Islet precursor cell (in vitro differentiated cells): ENCODE results near the gene SCFD2.
"Not testable (repeated sequence)": the region's sequence is repeated elsewhere in the genome, so short reads cannot be mapped to it uniquely, and the experiment has no call there.

Experiments
- DNase-seq: peaks from one replicate; pipeline ENCODE4 v3.0.0-alpha.2; 2018

The SCFD2 gene

DNA sequence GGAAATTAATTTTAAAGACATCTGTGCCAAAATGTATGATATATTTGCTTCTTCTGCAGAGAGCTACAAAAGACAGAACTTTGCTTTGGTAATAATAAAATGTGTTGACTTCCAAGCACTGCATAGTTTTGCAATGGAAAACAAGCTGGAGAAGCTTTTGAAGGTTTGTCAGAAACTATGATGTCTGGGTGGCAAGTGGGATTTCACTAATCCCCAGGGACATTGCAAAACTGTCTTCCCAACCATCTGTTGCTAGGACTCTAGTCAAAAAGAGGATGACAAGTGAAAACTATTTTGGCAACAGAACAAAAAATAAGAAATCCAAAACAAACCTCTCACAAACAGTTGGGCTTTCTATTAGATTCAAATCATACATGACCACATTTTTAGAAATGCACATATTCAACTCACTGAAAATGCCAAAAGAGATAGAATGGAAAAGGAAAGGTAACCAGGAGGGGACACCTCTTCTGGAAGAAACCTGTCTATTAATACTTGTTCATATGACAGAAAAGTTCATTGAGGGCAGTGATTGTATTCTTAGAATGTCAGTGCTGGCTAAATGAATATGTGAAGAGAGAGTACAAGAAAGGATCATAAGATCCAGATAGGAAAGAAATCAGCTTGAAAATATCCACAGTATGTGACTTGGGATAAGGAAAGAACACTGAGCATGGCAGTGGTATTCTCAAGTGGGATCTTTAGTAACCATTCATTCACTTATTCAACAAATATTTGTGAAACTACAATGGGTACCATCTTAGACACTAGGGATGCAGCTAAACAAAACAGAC is 275.7 kb downstream of the SCFD2 start:
- no peak for DNase-seq

DNA sequence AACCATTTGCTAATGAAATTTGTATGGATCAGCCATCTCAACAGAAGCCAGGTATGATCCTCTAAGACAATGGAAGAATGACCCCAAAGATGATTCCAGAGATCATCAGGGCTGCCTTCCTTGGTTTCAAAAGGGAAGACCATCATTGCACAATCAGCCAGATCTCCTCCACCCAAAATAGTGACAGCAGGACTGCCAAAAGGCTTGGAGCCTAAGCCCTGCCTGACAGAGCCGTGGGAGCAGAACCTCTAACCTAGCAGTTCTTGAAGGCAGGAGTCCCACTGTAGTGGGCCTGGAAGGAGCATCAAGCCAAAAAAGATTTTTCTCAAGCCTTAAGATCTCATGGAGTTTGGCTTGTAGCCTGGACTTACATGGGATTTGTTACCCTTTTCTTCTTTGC is 277.7 kb downstream of the SCFD2 start:
- no peak for DNase-seq

- no peak for DNase-seq
Measured at GRCh38 chr4:53076374-53076958, 289.4 kb downstream of the SCFD2 start.

- no peak for DNase-seq
Measured at GRCh38 chr4:53075162-53075785, 290.6 kb downstream of the SCFD2 start.

GRCh38 chr4:53068755-53069330 is 297.0 kb downstream of the SCFD2 start:
- DNase-seq: no peak

DNA sequence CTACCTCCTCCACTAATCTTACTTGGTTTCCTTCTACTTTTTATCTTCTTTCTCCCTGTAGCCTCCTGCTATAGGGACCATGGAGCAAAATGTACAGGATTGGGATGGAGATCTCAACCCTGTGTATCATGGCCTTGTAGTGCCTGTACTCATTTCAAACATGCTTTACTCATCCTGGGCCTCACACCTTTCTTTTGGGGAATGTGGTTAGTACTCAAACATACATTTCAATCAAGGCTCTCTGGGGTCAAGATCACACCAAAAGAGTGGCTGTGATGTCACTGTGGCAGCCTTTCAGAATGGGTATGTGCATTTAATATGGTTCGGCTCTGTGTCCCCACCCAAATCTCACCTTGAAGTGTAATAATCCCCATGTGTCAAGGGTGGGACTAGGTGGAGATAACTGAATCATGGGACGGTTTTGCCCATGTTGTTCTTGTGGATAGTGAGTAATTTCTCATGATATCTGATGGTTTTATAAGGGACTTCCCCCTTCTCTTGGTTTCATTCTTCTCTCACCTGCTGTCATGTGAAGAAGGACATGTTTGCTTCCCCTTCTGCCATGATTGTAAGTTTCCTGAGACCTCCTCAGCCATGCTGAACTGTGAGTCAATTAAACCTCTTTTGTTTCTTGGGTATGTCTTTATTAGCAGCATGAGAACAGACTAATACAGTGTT is 298.6 kb downstream of the SCFD2 start:
- DNase-seq: no peak

- no peak for DNase-seq
Measured at GRCh38 chr4:53066155-53066554, 299.7 kb downstream of the SCFD2 start.

DNA sequence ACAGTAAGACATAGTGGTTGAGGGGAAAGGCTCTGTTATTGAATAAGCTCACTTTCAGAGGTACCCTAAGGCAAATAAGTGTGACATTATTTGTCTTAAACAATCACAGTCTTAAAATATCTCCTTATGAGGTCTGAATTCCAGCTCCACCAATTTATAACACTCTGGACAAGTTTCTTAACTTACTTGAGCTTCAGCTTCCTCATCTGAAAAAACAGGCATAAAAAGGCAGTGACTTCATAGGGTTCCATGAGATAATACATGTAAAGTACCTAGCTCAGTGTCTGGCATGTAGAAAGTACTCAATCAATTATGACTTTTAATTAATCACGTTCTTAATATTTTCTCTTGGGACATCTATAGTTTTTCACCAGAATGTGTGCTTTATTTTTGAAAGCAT is 301.3 kb downstream of the SCFD2 start:
- DNase-seq: no peak

DNA sequence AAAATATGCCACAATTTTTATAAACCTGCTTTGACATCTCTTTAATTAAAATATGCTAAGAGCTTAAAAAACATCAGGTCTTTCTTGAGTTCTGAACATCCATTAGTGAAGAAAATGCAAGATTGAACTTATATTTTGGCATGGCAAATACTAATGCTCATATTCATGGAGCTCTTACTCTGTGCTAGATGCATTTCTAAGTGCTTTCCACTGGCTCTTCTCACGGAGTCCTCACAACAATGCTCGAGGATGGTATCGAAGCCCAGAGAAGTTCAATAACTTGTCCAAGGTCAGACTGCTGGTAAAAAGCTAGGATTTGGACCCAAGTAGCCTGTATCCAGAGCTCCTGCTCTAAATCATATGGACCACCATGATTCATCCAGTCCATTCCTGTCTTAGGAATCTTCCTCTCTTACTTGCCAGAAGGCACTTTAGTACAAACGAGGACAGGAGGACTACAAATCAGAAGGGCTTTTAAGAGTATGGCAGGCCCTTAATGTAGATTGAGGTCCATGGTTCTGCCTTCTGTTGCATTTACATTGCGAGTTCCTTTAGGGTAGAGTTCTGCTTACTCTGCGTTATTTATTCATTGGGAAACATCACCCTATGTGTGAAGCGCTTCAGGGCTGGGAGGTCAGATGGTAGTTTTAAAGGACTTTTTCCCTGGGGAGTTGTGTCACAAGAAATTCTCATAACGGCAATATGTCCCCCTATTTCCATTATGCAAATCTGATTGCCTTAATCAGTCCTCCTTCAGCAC is 304.6 kb downstream of the SCFD2 start:
- DNase-seq: no peak

GRCh38 chr4:53060278-53060677 is 305.6 kb downstream of the SCFD2 start:
- DNase-seq: no peak

DNA sequence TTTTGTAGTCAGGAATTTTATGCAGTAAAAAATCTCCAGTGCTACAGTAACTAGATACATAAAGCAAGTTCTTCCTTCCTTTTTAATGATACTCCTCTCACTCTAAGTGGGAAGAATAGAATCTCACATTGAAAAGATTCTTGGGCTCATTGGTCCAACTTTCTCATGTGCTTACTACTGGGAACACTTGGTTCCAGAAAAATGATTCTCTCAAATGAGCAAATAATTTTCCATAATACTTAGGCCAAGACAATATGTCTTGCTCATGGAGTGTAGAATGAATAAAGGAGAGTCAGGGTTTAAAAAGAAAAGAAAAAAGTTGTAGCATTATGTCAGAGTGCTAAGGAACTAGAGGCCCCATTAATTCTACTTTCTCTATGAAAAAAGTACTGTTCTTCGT is 306.0 kb downstream of the SCFD2 start:
- no peak for DNase-seq

DNA sequence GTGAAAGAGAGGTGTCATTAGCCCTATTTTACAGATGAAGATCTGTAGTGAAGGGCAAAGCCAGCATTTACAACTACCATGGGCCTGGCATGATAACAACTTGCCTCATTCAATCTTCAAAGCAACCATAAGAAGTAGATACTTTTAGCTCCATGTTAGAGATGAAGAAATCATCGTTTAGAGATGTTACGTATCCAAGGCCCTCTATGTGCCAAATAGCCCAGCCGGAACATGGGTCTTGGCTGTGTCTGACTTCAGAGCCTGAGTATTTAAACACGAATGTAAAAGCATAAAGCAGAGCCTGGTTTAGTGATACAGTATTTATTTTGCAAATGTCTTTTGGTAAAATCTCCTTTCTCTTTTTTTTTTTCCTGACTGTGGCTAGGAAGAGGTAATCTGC is 306.6 kb downstream of the SCFD2 start:
- no peak for DNase-seq

DNA sequence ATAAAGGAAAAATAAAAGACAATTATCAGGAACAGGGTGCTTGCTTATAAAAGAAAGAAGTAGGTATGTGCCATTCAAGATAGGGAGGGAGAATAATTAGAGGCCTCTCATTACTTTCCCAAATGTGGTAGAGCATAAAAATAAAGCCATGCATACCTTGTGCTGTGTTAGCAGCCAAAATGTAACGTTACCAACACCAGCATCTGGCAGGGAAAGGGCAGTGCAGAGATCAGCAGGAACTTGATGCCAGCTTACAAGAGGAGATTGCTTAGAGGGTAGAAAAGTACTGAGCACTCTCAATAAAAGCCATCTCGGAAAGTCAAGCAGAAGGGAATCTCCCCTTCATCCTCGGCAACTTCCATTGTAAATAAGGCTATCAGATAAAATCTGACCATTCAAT is 308.2 kb downstream of the SCFD2 start:
- DNase-seq: no peak

GRCh38 chr4:53057108-53057507 is 308.8 kb downstream of the SCFD2 start:
- not testable (repeated sequence) for DNase-seq

- no peak for DNase-seq
Measured at GRCh38 chr4:53055716-53056403, 310.0 kb downstream of the SCFD2 start.

- no peak for DNase-seq
Measured at GRCh38 chr4:53055274-53055673, 310.6 kb downstream of the SCFD2 start.

DNA sequence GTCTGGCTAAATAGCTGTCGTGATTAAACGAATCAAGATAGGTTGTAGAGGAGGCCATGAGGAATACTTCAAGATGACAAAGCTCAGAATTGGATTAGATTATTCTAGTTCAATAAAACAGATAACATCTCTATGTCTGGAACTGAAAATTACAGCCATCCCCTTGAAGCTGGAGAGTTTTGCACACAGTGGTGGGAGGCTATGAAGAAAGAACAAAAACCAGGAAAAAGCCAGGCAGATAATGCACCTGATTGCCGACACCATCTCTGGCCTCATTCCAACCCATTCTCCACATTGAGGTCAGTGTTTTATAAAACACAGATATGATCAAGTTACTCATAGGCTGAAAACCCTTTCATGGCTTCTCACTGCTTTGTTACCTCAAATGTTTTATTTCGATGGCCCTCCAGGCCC is 315.5 kb downstream of the SCFD2 start:
- DNase-seq: no peak

DNA sequence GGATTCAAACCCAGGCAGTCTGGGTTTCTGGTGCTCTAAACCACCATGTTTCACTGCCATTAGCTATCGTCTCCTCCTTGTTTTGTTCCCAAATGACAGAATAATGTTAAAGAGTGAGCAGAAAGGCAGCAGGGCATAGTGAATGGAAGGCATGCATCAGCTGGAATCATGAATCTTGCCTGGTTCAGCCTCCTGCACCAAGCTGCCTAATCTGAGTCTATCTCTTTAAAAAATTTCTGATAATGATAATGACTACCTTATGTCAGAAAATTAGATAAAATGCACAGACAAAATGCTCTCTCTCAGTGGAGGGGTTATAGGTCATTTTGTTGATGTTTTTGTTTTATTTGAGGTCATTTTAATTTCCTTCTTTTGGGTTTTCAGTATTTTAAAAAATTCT is 316.3 kb downstream of the SCFD2 start:
- DNase-seq: no peak

DNA sequence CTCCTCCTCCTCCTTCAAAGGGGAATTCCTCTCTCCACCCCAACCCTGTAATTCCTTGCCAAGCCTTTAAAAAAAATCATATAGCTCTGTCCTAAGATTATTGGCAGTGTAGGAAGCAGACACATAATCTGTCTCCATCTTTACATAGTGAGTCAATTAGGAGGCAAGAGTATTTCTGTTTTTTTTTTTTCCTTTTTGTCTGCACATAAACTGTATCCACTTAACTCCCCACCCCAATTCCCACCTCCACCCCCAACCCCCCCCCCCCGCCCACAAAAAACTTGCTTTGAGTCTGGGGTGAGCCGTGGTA is 321.3 kb downstream of the SCFD2 start:
- no peak for DNase-seq

DNA sequence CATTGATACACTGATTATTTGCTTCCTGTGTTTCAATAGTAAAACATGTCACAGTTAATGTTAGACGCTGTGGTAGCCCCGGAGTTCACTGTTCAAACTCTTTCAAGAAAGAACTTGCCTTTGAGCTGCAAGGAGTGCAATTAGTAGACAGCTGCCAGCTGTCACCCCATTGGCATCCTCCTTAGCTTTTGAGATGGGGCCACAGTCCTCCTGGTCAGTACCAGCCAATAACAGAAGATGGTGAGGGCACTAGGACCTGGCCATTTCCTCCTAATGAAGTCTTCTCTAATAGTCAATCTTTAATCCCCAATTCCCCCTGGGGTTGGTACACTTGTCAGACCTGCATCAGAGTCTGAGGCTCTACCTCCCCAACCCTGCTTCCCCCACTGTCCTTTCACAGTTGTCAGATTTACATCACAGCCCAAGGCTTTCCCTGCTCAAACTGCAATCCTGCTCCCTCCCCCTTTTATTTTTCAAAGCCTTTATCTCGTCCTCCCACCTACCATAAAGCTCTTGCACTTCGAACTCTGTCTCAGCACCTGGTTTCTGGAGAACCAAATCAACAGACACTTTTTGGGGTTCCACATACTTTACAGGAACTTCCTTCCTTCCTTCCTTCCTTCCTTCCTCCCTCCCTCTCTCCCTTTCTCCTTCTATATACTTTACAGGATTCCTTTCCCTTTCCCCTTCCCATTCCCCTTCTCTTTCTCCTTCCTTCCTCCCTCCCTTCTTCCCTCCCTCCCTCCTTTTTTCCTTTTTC is 321.8 kb downstream of the SCFD2 start:
- DNase-seq: no peak

DNA sequence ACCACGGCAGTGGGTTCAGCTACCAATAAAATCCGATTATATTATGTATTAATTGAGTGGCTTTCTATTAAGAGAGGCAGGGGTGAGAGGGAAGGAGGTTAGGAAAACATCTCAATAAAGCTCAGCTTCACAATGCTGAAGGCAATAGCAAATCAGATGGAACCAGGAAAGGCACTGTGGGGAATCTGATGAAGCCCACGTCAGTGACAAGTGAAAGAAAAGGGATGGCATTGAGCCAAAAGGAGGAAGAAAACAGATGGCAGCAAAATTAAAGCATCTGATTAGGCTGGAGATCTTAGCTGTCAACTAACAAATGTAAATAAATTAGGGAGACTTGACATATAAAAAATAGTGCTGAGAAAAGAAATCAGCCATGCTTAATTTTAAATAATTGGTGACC is 322.8 kb downstream of the SCFD2 start:
- no peak for DNase-seq
